ENCODE measurements around the gene AATF.
A peak's percentile ranks its signal among the peaks of the same experiment; 100 is the strongest.

DNA sequence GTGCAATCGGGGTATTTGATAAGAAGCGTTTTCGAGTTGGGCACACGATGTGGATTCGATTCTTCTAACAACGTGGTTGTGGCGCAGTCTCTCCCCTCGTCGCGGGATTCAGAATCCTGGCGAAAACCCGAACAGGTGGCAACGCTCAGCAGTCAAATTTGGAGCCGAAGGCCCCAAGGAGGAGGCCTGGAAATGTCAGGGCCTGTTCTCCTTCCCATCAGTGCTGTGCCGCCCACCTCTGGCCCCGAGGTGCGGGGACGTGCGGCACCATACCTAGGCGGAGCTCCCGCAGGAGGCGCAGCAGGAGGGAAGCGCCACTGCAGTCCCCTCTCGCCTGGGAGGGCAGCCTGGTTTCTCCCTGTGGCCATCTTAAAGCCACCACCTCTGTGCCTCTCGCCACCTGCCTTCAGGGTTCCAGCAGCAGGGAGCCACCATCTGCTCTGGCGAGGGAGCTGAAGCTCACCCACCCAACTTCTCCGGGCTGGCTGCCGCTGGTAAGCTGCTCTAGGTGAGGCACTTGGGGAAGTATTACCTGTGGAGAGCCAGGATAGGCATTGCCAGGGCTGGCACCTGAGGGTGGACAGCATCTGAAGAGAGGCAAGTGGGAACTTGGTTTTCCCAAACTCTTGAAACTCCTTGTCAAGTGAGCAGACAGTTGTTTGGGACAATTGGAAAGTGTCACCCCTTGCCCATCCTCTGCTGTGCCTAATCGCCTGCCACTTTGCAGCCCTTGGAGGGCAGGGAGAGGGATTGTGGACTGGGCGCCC lies 2.6 kb upstream of the AATF start:
- TF ChIP-seq CTCF (IDR thresholded peaks at IDR 0.05; ENCODE audit: poor library complexity) (no peak), EZH2 (IDR thresholded peaks at IDR 0.05; ENCODE audit: borderline replicate concordance) (peak; percentile 94)

Data from hepatocyte (in vitro differentiated cells).